Mesodermal cell (in vitro differentiated cells): ENCODE data around the gene FSIP1.

Experiments used
- H3K27ac ChIP-seq: 2 replicates; pipeline ENCODE4 v1.7.0; 2013; ENCODE audit warnings: mild to moderate bottlenecking, low read depth, low read length, moderate library complexity; ENCODE audit not compliant: severe bottlenecking
- H3K36me3 ChIP-seq: 2 replicates; pipeline ENCODE4 v1.7.1; 2013; ENCODE audit warnings: mild to moderate bottlenecking, low read length, moderate library complexity; ENCODE audit not compliant: control insufficient read depth, insufficient read depth
- H3K4me1 ChIP-seq: one replicate; pipeline ENCODE4 v1.7.1; 2013; ENCODE audit warnings: mild to moderate bottlenecking, low read length; ENCODE audit not compliant: insufficient read depth, control insufficient read depth, poor library complexity, severe bottlenecking
- H3K4me3 ChIP-seq: 2 replicates; pipeline ENCODE4 v1.7.0; 2013; ENCODE audit warnings: low read length, control low read depth, mild to moderate bottlenecking; ENCODE audit not compliant: insufficient read depth, poor library complexity, severe bottlenecking; ENCODE audit errors: extremely low read depth
- H3K9me3 ChIP-seq: 2 replicates; pipeline ENCODE4 v1.7.1; 2013; ENCODE audit warnings: mild to moderate bottlenecking, low read length, moderate library complexity; ENCODE audit not compliant: control insufficient read depth
- WGBS, 2 experiments: methylation state at CpG; one replicate each; pipeline ENCODE4 v1.1.5; 2013; ENCODE audit warnings: missing lambda C conversion rate in 2 of 2; ENCODE audit not compliant: insufficient coverage in 2 of 2; 5-methylcytosine and 5-hydroxymethylcytosine counted together

FSIP1 gene

DNA sequence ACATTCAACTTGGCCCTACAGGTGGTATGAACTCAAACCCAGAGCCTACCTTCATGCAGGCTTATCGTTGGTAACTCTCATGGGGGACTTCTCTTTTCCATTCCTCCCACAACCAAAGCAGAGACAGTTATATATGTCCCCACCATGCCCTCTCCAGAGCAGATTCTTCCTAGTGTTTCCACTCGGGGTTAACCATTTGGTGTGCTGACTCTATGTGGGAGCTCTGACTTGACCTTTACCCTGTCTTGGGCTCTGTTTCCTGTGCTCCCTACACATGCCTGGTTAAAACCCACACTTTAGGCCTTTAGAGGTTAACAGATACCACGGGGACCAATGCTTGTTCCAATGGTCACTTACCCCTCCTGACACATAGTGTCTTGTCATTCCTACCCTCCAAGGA, 80.7 kb downstream of the FSIP1 start:
- Histone ChIP-seq H3K27ac (no peak overlapping the region), H3K4me3 (no peak overlapping the region), H3K9me3 (no peaks in the 10 kb centered on the region), H3K4me1 (no peaks in the 10 kb centered on the region), H3K36me3 (no peaks in the 10 kb centered on the region)
- 87 to 97% methylated on average over 3 of the region's 3 CpGs for WGBS, 2 experiments

DNA sequence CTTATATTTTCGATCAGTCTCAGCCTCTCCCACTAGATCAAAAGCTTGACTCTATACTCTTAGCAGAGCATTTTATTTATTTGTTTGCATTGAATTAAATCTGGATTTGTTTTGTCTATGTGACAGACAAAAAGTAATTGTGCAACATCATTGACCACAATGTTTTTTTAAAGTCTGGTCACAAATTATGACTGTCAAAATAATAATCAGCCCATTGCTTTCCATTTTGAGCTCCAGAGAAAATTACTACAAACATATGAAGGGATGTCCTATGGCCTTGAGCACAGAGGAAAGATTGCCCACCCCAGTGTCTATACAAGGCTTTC, 82.3 kb downstream of the FSIP1 start:
- peaks cover 4% of the 10 kb centered on the region for H3K4me1 ChIP-seq
- H3K4me3 ChIP-seq, result no peak overlapping the region
- no peaks in the 10 kb centered on the region for H3K9me3 ChIP-seq
- no peaks in the 10 kb centered on the region for H3K36me3 ChIP-seq
- 100% methylated on average over 1 of the region's 1 CpG; no CpG with 5 or more reads in 1 of the 2 experiments for WGBS, 2 experiments
- no peak overlapping the region for H3K27ac ChIP-seq

DNA sequence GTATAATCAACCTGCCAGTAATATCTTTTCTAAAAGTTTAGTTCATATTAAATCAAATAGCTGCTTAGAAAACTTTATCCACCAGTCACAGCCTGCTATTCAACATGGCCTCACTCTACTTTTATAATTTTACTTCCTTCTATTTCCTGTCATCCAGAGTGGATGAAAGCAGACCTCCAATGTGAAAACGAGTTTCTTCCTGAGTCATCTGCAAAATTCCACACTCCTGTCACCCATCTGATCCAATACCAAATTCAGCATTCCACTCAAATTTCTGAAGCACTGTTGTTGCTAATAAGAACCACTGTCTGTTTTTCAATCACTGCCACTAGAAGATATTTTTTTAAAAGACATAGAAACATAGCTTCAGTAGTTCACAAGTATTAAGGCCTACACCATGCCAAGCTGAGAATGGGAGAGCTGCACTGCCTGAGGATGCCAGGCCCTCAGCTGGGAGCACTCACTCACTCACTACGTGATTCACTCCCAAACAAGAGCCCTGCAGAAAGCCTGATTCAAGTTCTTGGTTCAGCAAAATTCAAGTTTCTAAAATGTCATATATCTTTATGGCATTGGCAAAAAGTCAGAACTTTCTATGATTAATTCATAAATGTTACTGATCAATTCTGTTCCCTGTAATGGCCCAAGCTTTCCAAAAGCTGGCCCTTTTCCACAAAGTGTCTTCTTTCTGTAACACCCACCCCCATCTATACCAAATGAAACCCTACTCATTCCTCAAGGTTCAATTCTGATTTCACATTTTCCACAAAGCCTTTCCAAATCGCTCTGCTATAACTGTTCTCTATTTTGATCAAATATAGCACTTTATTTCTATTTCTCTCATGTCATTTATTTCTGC, 82.9 kb downstream of the FSIP1 start:
- Histone ChIP-seq H3K4me3 (no peak overlapping the region), H3K4me1 (peaks cover 4% of the 10 kb centered on the region), H3K36me3 (no peaks in the 10 kb centered on the region), H3K9me3 (no peaks in the 10 kb centered on the region), H3K27ac (no peak overlapping the region)
- WGBS, 2 experiments, result 77 to 85% methylated on average over 2 of the region's 3 CpGs

DNA sequence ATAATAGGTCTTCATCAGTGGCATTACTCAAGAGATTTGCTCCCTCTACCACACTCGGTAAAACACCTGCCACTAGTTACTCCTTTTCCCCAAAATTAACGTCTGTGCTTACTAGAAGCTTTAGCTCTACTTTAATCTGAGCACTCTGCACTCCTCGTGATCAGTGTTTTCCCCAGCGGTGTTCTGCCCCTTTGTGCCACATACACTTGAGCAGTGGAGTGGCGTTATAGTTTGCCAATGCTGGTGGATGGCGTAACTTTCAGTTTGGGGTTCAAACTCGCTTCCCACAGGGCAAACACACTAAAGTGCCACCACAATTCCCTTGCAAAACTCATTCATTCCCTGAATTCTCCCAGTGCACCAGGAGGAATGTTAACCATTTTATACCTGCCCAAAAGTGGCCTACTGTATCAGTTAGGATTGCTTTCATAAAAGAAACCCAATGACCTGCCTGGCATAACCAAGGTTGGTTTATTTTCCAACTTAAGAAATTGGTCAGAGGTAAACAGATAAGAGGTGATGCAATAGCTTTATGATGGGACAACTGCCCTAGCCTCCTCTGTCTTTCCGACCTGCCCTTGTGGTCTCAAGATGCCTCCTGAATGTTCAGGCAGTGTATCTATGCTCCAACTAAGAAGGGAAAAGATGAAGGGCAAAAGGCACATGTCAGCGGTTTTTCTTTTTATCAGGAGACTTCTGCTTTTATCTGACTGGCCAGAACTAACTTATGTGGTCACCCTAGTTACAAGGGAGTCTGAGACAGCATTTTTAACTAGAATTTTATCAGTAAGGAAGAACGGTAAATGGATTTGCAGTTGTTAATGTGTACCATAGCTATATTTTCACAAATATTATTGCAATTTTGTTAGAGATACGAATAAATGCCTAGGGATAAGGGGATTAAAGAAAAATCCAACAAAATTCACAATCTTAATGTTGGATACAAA, 83.9 kb downstream of the FSIP1 start:
- WGBS, 2 experiments, result 89 to 100% methylated on average over 7 to 8 of the region's 11 CpGs
- H3K27ac ChIP-seq, result no peak overlapping the region
- H3K4me1 ChIP-seq, result peaks cover 4% of the 10 kb centered on the region
- no peaks in the 10 kb centered on the region for H3K36me3 ChIP-seq
- H3K4me3 ChIP-seq, result no peak overlapping the region
- no peaks in the 10 kb centered on the region for H3K9me3 ChIP-seq

- Histone ChIP-seq H3K9me3 (no peaks in the 10 kb centered on the region), H3K4me3 (no peak overlapping the region), H3K4me1 (peaks cover 4% of the 10 kb centered on the region), H3K27ac (no peak overlapping the region), H3K36me3 (no peaks in the 10 kb centered on the region)
- 88 to 96% methylated on average over 2 to 3 of the region's 5 CpGs for WGBS, 2 experiments
These were observed 85.1 kb downstream of the FSIP1 start for GRCh38 chr15:39697509-39697908.

GRCh38 chr15:39695793-39696192, 86.8 kb downstream of the FSIP1 start:
- no peaks in the 10 kb centered on the region for H3K36me3 ChIP-seq
- no peak overlapping the region for H3K27ac ChIP-seq
- no peaks in the 10 kb centered on the region for H3K9me3 ChIP-seq
- no CpG with 5 or more reads among the region's 2 CpGs for WGBS, 2 experiments
- no peak overlapping the region for H3K4me3 ChIP-seq
- peaks cover 19% of the 10 kb centered on the region for H3K4me1 ChIP-seq

- no peak overlapping the region for H3K27ac ChIP-seq
These were observed 90.0 kb downstream of the FSIP1 start for GRCh38 chr15:39692356-39693327.

DNA sequence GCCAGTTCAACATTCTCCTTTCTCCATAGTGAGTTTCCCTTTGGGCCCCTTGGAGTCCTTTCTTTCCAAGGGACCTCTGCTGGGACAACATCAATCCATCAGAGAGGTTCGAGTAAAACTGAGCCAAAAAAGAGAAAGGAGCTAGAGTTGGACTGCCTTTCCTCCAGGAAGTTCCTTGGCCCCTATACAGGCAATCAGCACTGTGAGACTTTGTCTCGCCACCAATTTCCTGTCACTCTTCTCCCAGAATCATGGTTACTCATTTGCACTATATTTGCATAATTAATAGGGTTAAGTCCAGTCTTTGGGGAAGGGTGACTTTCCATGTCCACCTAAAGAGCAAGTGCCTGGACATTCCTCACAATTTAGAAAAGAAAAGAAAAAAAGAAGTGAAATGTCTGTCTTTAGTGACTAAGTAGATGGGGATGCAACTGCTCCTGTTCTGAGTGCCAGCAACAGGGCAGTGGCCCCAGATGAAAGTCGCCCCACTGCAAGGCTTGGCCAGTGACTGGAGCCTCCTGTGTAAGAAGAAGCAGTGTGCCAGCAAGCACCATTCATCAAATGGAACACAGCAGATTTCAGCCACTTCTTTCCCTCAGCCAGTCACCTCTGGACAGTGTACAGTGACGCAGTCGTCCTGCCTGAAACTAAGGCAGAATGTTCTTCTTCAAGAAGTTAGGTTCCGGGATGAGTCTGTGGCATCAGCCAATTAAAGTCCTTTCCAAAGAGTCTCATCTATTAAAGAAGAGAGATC, 91.6 kb downstream of the FSIP1 start:
- Histone ChIP-seq H3K4me3 (no peak overlapping the region), H3K27ac (peak overlapping the region; percentile 48), H3K4me1 (peaks cover 23% of the 10 kb centered on the region), H3K36me3 (no peaks in the 10 kb centered on the region), H3K9me3 (no peaks in the 10 kb centered on the region)
- 92 to 94% methylated on average over 2 to 4 of the region's 6 CpGs for WGBS, 2 experiments

More at GRCh38 chr15:39692356-39693327, 90.0 kb downstream of the FSIP1 start:
- 24 to 25% methylated on average over 4 to 8 of the region's 11 CpGs for WGBS, 2 experiments
- peaks cover 23% of the 10 kb centered on the region for H3K4me1 ChIP-seq
- H3K9me3 ChIP-seq, result no peaks in the 10 kb centered on the region
- H3K36me3 ChIP-seq, result no peaks in the 10 kb centered on the region
- no peak overlapping the region for H3K4me3 ChIP-seq

- no peaks in the 10 kb centered on the region for H3K9me3 ChIP-seq
- no CpG with 5 or more reads among the region's 2 CpGs for WGBS, 2 experiments
- peaks cover 24% of the 10 kb centered on the region for H3K4me1 ChIP-seq
- H3K4me3 ChIP-seq, result no peak overlapping the region
- H3K36me3 ChIP-seq, result no peaks in the 10 kb centered on the region
- H3K27ac ChIP-seq, result no peak overlapping the region
These were observed 94.7 kb downstream of the FSIP1 start for GRCh38 chr15:39687965-39688364.
